H1 (cell line): ENCODE data around the gene DDX56. TPM values are rescaled to one million over a fixed set of nuclear protein-coding genes. Genes with fewer than 3 reads are reported as not detected.

Experiments used
- EGR1 ChIP-seq: IDR thresholded peaks from 2 replicates; pipeline ENCODE4 v1.6.1; 2011; ENCODE audit warnings: low read depth, low read length, borderline replicate concordance
- EP300 ChIP-seq, 2 experiments: IDR thresholded peaks; 1 replicate in 1 of 2; 2 replicates in 1 of 2; pipeline ENCODE4 v1.6.1; 2011 to 2012; ENCODE audit warnings: low read depth in 2 of 2, low read length in 2 of 2, mild to moderate bottlenecking in 2 of 2, borderline replicate concordance in 1 of 2, inconsistent platforms in 1 of 2, moderate library complexity in 1 of 2
- KDM4A ChIP-seq: IDR thresholded peaks from one replicate; pipeline ENCODE4 v1.7.1; 2012; ENCODE audit warnings: low read depth, mild to moderate bottlenecking, moderate library complexity, low read length, inconsistent platforms; ENCODE audit not compliant: severe bottlenecking
- POLR2AphosphoS5 ChIP-seq: IDR thresholded peaks from 2 replicates; pipeline ENCODE4 v1.6.1; 2011; ENCODE audit warnings: low read depth, low read length
- RXRA ChIP-seq: IDR thresholded peaks from 2 replicates; pipeline ENCODE4 v1.6.1; 2011; ENCODE audit warnings: low read depth, mild to moderate bottlenecking, low read length, moderate library complexity; ENCODE audit not compliant: insufficient read depth
- polyA plus RNA-seq, 7 experiments: library from polyadenylated mRNA; depleted of rRNA in 3 of 7; stranded (reverse) in 5 of 7; unstranded in 2 of 7; fragments of >200 nt in 5 of 7; fragments of 200-250 nt in 2 of 7; gene quantifications; 1 replicate in 5 of 7; 2 replicates in 1 of 7; 4 replicates in 1 of 7; pipeline versions ENCODE4 v1.2.1 to v1.2.3, GENCODE V29; 2011 to 2013; ENCODE audit warnings: missing spikeins in 2 of 7, mixed read lengths in 2 of 7
- total RNA-seq: library from RNA; stranded (reverse); fragmentation: NEBNext Ultra II Directional; extraction: Animal tissue kit (Norgen Biotek cat#: 25700); gene quantifications from 2 replicates; pipeline ENCODE4 v1.2.1, GENCODE V29; 2021

Gene DDX56
- total and polyA plus RNA-seq, 2 of the 8 experiments (the other 6 are each of a cell fraction or from before 2014, with no cell fraction given) = 56.9 to 81.6 TPM

- no peak for TF ChIP-seq POLR2AphosphoS5
- no peak for TF ChIP-seq RXRA
- no peak for TF ChIP-seq EGR1
- TF ChIP-seq KDM4A = no peak
- no peak for TF ChIP-seq EP300 (IDR thresholded peaks at IDR 0.05; ENCODE audit: borderline replicate concordance in 1 of 2, low read depth in 2 of 2, low read length in 2 of 2)
Measured at GRCh38 chr7:44549457-44549856, 24.3 kb downstream of the DDX56 start (continued).
